GM21390 (cell line): ENCODE measurements around the gene LPAR2.
A peak's percentile ranks its signal among the peaks of the same experiment; 100 is the strongest.
"Not testable (repeated sequence)": the region's sequence is repeated elsewhere in the genome, so short reads cannot be mapped to it uniquely, and the experiment has no call there.

ENCODE experiments used
- ATAC-seq: cut with Tn5 transposase; IDR thresholded peaks from one replicate; pipeline ENCODE4 v1.9.1; 2021; ENCODE audit not compliant: unreplicated experiment

The LPAR2 gene

DNA sequence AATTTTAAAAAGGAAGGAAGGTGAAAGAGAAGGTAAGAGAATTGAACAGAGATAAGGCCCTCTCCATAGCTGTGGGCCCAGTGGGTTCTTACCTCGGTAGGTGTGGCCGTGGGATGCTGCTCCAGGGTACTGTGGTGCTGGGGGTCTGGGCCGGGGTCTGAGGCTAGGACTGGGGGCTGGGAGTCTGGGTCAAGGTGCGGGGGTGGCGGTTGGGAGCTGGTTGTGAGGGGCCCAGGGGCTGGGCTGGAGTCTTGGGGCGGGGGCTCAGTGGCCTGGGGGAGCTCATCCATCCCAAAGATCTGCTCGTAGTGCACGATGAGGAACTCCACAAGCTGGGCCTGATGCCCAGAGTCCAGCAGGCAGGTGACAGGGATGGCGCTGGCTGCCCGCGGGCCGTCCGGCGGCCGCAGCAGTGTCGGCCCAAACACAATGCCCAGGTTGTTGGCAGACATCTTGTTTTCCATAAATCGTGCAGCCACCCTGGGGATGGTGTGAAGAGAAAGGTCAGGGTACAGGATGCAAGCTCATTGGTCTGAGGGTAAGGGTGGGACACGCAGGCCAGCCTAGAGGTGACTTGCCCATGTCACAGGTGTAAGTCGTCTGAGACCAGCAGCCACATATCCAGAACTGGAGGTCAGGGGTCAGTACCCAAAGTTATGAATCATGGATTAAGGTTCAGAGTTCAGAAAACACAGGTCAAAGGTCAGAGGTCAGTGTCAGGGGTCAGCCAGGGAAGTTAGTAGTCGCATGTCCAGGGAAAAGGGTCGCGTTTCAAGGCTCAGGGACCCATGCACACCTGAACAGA, 5.9 kb upstream of the LPAR2 start:
- no peak for ATAC-seq

DNA sequence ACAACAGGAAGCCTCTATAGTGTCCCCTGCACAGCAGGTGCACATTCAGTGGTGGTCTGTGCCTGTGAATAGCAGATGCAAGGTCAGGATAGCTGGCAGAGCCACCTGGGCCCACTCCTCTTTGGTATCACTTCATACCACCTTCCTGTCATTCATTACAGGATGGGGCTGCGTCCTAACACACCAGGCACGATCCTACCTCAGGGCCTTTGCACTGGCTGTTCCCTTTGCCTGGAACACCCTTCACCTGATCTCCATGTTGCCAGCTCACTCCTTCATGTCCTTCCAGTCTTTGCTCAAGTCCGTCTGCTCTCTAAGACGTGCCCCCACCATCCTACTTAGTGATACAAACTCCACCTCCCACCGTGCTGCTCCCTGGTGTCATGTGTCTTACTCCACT, 4.6 kb upstream of the LPAR2 start:
- no peak for ATAC-seq

DNA sequence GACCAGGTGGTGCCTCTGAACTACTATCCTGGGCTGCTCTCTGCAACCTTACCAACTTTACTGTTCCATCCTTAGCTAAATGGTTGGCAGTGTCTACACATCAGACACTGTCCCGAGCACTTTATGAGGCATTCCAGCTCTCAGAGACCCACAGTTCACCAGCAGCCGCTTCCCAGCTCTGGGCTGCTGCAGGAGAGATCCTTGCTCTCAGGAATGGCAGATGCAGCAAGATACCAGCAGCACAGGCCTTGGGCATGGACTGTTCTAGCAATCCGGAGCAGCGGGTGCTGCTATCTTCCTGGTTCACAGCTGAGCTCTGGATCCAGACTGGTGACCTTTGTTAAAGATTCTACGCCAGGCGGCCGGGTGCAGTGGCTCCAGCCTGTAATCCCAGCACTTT, 3.3 kb upstream of the LPAR2 start:
- no peak for ATAC-seq

DNA sequence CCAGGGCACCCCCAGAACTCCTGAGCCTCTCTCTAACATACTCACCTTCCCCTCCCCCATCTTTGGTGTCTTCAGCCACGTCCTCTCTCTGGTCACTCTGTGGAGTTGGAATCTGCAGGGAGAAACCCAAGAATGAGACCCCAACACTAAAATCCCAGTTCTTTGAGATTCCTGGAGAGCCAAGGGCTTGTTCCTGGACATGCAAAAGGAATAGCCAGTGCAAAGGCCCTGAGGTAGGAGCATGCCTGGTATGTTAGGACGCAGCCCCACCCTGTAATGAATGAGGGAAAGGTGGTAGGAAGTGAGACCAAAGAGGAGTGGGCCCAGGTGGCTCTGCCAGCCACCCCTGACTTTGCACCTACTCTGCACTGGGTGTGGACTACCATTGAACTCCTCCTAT, 2.4 kb upstream of the LPAR2 start:
- no peak for ATAC-seq

DNA sequence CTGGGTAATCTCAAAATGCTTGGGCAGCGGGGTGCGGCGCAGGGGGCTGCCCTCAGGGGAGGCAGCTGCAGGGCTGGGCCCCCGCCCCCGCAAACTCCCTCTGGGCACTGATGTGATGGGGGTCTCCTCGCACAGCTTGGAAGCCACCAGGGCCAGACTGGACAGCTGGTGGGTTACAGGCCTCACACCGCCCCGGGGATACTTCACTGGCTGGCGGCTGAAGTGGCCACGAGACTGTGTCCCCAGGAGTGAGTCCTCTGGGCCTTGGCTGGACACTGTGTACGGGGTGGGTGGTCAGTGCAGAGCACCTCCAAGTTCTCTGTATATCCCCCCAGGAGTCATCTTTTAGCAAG, 2.0 kb upstream of the LPAR2 start:
- no peak for ATAC-seq

DNA sequence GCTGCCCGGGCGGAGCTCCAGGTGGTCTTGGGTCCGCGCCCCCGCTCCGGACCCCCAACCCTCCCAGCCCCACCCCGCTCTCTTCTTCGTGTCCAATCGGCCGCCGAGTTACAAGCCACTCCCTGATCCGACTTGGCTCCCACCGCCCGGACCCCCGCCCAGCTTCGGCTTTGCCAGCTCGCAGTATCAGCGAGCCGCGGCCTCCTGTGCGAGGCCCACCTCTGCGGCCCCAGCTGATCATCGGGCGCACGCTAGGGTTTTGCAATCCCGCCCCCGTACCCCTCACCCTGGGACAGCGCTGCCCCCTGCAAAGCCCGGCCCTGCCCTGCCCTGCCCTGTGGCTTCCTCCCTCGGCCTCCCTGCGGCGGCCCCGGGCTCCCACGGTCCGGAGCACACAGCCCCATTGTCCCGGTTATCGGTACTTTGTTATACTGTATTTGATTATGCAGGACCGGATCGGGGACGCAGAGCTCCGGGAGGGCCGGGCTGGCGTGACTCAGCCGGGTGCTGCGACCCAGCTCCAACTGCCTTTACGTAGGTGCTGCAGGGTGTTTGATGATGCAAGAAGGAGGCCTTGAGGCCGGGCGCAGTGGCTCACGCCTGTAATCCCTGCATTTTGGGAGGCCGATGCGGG, 598 bp upstream of the LPAR2 start:
- ATAC-seq: no peak

DNA sequence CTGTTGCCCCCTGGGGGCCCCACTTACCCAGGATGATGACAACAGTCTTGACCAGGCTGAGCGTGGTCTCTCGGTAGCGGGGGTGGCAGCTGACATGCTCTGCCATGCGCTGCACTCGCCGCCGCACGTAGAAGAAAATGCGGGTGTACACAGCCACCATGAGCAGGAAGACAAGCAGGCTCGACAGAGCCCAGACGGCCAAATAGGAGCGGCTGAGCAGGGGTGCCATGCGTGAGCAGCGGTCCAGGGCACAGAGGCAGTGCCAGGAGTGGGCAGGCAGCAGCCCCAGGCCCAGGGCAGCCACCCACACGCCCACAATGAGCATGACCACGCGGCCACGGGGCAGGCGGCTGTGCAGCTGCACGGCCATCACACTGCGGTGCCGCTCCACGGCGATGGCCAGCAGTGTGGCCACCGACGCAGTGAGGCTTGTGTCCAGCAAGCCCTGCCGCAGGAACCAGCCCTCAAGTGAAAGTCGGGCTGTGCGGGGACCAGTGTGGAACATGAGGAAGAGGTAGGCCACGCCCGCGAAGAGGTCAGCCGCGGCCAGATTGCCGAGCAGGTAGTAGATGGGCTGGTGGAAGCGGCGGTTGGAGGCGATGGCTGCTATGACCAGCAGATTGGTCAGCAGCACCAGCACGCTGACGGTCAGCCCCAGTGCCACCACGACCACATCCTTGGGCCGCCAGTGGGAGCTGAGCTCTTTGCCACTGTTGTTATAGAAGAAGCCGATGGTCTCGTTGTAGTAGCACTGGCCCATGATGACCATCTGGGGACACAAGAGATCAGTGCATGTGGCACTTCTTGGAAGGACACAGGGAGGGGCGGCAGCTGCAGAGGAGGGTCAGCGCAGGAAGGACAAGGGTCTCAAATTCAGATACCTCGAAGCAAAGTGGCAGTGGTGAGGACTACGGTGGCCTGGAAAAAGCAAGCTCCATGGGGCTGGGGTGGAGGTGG, 1.2 kb downstream of the LPAR2 start:
- ATAC-seq: no peak

DNA sequence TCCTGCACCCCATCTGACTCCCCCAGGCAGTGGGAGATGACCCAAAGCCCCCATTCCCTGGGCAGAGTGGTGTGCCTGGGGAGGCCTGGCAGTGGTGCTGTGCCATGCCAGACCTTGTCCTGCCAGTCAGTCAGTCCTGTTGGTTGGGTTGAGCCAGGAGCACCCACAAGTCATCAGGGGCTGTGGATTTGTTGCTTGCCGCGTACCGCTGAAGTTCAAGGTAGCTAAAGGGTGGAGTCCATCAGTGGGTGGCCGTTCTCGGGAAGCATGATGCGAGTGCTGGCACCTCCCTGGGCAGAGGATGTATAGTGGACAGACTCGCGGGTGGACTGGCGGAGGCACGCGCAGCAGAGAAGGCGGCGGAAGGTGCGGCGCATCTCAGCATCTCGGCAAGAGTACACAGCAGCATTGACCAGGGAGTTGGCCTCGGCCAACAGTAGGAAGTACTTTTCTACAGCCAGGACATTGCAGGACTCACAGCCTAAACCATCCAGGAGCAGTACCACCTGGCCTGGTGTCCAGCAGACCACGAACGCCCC, 3.9 kb downstream of the LPAR2 start:
- ATAC-seq: no peak

DNA sequence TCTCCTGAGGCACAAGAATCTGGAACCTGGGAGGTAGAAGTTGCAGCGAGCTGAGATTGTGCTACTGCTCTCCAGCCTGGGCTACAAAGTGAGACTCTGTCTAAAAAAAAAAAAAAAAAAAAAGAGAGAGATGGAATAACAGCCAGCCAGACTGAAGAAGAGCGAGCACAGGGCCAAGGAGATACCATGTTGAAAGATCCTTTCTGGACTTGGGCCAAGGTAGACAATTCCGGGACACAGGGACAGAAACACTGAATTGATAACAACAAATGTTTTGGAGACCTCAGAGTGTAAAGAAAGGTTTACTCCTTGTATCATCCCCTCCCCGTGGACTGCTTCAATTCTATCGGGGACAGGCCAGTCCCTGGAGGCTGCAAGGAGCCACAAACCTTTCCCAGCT, 4.6 kb downstream of the LPAR2 start:
- no peak for ATAC-seq

DNA sequence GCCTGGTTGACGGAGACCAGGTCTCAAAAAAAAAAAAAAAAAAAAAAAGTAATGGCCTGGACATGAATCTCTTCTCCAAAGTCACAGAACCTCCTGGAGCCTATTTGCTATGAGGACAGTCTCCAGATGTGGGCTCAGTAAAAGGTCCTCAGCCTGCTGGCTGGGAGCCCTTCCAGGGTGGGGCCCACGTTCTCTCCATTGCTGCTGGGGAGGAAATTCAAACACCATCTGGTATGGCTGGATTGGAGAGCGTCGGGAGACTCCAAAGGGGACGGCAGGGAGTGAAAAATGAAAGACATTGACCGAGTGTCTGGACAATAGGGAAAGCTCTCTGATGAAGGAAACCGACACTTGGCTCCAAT, 8.2 kb downstream of the LPAR2 start:
- no peak for ATAC-seq

DNA sequence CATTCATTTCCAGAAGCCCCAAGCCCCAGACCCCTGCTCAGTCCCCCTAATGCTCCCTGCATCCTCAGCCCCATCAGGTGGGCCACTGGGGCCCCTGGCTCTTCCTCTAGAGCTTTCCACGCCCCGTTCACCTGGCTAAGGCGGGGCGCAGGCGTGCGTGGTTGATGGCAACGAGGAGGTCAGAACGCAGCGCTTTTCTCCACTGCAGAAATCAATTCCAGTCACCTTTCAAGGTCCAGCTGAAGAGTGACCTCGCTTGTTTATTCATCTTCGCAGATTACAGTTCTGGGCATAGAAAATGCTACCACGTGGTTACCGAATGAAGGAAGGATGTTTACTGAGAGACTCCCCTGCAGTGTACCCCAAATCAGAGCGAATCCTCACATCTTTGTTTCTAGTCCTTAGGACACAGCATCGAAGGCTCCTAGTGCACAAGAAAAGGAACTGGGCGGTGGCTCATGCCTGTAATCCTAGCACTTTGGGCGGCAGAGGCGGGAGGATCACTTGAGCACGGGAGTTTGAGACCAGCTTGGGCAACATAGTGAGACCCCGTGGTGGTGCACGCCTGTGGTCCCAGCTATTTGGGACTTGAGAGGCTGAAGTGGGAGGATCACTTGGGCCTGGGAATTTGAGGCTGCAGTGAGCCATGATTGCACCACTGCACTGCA, 8.7 kb downstream of the LPAR2 start:
- ATAC-seq: no peak

DNA sequence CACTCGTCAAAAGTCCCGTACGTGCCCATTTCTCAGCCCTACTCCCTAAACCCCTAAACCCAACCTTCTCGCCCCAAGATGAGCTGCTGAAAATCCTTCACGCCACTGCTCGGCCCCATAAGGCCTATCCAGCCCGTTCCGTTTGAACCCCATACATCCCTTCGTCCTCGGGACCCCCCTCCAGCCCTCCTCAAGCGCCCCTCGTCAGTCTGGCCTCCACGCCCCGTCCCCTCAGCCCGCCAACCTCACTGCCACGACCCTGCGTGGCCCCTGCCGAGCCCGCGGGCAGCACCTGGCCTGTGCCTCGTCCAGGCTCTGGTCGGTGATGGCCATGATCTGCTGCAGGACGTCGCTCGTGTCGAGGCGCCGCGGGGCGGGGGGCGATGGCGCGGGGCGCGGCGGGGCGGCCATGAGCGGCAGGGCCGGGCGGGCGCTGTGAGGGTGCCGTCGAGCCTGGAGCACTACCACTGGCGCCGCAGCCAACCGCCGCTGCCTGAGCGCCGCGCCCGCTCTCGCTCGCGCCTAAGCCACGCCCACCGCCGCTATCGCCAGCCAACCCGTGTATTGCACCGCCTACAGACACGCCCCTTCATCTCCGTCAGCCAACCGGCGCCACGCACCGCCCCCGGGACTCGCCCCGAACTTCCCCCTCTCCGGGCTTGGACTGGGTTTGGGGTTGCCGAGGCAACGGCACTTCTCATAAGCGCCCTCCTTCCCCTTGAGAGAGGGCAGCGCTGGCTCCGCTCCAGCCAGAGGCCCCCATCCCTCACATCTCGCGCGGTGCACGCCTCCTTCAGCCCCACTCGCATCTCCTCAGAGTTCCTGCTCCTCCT, 9.6 kb downstream of the LPAR2 start, which contains the start of gene PBX4:
PBX4 (minus strand) TSS at position 469 of the 833 bp plus-strand sequence; CDS start at position 411, 58 bp downstream.
- peak; percentile 87 for ATAC-seq

DNA sequence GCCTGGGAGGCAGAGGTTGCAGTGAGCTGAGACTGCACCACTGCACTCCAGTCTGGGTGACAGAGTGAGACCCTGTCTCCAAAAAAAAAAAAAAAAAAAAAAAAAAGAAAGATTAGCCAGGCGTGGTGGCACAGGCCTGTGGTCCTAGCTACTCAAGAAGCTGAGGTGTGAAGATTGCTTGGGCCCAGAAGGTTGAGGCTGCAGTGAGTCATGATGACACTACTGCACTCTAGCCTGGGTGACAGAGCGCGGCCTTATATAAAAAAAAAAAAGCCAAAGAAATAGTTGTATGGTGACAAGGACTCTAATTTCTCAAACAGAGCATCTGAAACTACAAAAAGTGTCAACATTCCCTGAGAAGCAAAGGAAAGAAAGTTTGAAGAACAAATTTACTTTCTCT, 12.9 kb downstream of the LPAR2 start:
- ATAC-seq: no peak

DNA sequence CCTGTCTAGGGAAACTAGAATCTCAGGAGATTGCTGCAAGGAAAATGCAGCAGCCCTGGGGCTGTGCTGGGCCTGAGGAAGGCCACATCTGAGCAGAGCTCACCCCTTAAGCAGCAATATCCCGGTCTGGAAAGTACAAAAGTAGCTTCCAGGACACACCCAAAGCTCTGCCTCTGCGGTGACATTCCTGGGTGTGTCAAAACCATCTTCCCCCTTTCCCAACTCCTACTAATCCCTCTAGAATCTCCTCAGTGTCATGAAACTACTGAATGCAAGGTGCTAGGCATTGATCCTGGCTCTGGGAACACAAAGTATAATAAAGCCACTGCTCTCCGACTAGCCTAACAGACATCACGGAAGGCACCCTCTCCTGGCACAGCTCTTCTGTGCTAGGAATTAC, 14.5 kb downstream of the LPAR2 start:
- no peak for ATAC-seq

DNA sequence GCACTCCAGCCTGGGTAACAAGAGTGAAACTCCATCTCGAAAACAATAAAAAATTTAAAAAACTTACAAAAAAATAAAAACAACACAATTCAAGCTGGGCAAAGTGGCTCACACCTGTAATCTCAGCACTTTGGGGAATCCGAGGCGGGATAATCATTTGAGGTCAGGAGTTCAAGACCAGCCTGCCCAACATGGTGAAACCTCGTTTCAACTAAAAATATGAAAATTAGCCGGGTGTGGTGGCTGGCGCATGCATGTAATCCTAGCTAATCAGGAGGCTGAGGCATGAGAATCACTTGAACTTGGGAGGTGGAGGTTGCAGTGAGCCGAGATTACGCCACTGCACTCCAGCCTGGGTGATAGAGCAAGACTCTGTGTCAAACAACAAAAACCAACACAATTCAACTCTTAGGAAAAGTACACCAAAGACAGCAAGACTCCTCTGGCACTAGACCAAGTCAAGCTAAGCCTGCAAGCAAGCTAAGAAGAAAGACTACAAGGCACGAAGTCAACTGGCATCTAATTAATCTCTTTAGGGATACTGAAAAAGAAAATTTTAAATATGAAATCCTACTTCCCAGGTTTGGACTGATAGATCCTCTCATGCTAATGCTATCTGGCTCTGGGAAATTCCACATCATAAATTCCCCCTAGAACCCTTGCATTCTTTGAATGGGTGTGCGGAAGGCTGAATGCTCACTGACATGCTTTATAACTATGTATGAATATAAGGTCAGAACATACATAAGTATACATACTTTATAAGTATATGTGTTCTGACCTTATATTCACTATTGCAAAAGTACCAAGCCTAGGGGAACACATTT, 17.4 kb downstream of the LPAR2 start:
- ATAC-seq: no peak

DNA sequence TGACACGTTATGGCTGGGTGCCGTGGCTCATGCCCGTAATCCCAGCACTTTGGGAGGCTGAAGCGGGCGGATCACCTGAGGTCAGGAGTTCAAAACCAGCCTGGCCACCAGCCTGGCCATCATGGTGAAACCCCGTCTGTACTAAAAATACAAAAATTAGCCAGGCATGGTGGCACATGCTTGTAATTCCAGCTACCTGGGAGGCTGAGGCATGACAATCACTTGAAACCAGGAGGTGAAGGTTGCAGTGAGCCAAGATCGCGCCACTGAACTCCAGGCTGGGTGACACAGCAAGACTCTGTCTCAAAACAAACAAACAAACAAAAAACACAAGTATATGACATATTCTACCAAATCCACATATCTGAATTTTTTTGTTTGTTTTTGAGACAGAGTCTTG, 21.3 kb downstream of the LPAR2 start:
- ATAC-seq: not testable (repeated sequence)

DNA sequence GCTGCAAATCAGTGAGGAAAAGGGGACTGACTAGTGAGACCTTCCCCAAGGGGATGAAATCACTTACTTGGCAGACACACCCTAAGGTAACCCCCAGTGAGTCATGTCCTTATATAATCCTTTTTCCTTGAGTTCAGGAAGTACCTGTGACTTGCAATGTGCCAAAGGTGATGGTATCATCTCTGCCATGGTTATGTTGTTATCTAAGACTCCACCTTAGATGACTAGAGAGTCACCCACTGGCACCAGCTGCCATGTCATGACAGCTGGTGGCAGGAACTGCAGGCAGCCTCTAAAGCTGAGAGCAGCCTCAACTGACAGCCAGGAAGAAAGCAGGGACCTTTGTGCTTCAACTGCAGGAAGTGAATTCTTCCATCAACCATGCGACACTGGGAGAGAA, 22.0 kb downstream of the LPAR2 start:
- ATAC-seq: no peak

DNA sequence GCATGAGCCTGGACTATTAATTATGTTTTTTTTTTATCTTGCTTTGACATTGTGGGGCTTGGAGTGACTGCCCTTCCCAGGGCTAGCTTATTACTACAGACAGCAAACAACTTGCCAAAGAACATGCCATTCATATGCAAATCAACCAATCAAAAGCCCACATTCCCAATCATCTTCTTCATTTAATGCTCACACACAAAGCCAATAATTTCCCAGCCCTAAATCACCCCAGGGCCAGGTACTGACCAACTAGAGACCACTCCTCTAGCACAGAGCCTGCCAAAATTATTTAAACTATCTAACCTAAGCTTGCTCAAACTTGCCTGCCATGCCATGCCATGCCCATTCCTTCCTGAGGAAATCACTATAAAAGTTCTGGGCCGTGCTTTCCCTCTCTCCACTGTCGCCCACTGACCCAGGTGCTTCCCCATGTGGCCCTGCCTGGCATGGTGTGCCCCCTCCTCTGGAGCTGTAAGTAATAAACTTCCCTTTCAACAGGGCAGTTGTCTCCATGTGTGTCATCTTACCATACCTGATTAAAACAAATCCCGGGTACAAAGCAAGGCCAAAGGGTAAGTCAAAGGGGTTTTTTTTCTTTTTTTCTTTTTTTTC, 25.2 kb downstream of the LPAR2 start:
- no peak for ATAC-seq
